ENCODE measurements around the gene SELENOM.
"Not testable (repeated sequence)": the region's sequence is repeated elsewhere in the genome, so short reads cannot be mapped to it uniquely, and the experiment has no call there.

The SELENOM gene

DNA sequence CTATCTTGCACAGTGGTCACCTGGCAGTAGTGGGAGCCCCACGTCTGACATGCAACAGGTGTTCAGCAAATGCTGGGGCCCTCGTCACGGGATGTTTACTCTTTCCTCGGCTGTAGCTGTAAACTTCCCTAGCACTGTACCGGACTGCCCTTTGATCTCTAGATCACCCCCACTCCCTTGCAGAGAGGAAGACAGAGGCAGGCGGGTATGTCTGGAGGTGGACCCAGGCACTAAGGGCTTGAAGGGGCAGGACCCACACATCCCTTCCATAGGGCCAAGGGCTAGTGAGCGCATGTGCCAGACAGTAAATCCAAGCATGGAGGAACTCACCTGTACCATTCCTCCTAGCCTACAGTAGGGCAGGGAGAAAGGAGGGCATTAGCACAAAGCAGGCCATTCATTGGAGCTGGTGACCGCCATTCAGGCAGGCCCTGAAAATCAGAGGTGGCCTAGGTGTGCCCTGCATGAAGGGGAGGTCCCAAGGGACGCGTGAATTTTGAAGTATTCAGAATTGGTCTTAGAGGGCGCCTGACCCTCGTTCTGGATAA, 28.2 kb downstream of the SELENOM start:
- DNase-seq (ENCODE audit: low spot score), result no peak

DNA sequence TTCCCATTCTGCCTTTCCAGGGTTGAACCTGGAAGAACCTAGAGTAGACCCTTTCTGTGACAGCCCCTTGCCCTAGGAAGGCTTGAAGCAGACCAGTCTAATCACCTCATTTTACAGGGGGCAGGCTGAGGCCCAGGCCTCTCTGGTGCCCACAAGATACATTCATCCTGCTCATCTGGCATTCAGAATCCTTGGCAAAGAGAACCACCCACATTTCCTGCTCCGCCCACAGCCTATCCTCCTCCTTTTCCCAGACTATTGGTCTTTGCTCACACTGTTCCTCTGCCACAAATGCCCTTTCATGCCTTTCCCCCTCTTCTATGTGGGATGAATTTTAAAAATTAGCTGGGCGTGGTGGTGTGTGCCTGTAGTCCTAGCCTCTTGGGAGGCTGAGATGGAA, 29.0 kb downstream of the SELENOM start:
- not testable (repeated sequence) for DNase-seq (ENCODE audit: low spot score)

GRCh38 chr22:31077681-31078080, 29.7 kb downstream of the SELENOM start:
- no peak for DNase-seq (ENCODE audit: low spot score)

- DNase-seq (ENCODE audit: low spot score), result no peak
Observed at GRCh38 chr22:31075961-31076360, 31.4 kb downstream of the SELENOM start.

GRCh38 chr22:31073545-31074145, 33.7 kb downstream of the SELENOM start:
- not testable (repeated sequence) for DNase-seq (ENCODE audit: low spot score)

DNA sequence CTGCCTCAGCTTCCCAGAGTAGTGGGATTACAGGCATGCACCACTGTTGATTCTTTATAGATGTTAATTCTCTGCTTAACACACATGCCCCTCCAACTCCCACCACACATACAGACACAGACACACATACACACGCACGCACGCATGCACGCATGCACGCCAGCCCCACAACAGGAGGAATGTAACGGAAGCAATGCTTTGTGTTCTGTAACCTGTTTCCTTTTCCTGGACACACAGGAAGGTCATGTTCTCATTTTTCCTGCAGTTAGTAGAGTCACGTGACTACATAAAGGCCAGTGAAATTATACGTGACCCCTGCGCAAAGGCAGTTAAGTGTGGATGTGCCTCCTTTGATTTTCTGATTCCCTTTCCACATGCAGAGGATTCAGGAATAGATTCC, 34.2 kb downstream of the SELENOM start:
- not testable (repeated sequence) for DNase-seq (ENCODE audit: low spot score)

DNA sequence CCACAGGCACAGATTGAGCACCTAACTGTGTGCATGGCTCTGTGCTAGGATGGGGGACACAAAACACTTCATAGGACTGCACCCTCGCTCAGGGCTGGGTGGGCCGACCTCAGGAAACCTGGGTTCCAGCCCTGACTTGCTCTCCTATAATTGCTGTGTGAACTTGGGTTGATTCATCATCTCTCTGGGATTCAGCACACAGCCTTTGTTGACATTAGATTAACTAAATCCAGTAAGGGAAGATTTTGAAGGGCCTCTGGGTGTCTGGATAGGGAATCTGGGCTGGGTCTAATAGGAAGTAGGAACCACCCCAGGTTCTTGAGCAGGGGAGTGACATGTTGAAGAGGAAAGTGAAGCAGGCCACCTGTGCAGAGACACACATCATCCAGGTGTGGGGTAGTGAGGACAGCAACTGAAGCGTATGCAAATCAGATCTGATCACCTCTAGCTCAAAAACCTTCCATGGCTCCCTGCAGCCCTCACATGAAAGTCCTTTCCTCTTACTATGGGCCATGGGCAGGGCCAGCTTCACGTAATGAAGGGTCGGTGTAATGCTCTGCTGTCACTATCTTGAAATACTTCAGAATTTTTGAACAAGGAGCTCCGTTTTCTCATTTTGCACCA, 37.6 kb downstream of the SELENOM start:
- DNase-seq (ENCODE audit: low spot score), result not testable (repeated sequence)

GRCh38 chr22:31068970-31069369, 38.4 kb downstream of the SELENOM start:
- DNase-seq (ENCODE audit: low spot score), result peak; percentile 35

- no peak for DNase-seq (ENCODE audit: low spot score)
Observed at GRCh38 chr22:31064369-31064768, 43.0 kb downstream of the SELENOM start.

GRCh38 chr22:31062566-31063230, 44.7 kb downstream of the SELENOM start:
- DNase-seq (ENCODE audit: low spot score), result no peak

DNA sequence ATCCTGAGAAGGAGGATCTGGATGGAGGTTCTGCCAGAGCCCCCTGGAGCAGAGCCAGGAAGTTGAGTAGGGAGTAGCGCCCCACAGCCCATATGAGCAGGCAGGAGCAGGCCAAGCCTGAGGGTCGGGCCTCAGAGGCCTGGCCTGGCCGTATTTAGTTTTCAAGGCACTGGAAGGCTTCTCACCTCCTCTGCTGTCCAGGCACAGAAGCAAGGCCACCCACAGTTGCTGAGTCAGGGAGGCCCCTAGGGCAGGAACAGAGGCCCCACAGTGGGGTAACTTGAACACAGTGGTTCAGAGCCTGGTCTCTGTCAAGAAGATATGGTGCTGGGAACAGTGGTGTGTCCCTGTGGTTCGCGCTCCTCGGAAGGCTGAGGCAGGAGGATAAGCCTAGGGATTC, 47.7 kb downstream of the SELENOM start:
- DNase-seq (ENCODE audit: low spot score), result not testable (repeated sequence)

GRCh38 chr22:31056986-31057599, 50.3 kb downstream of the SELENOM start:
- DNase-seq (ENCODE audit: low spot score), result no peak

- peak; percentile 54 for DNase-seq (ENCODE audit: low spot score)
Observed at GRCh38 chr22:31055635-31056159, 51.7 kb downstream of the SELENOM start.

GRCh38 chr22:31055117-31055634, 52.2 kb downstream of the SELENOM start:
- no peak for DNase-seq (ENCODE audit: low spot score)

Data from SK-N-DZ (cell line).